Ectodermal cell (in vitro differentiated cells): ENCODE data around the gene PACSIN1.

ENCODE experiments used
- H3K27ac ChIP-seq: 2 replicates; pipeline ENCODE4 v1.7.0; 2013; ENCODE audit warnings: mild to moderate bottlenecking, low read depth, low read length; ENCODE audit not compliant: insufficient read depth, poor library complexity, severe bottlenecking
- H3K27me3 ChIP-seq: 2 replicates; pipeline ENCODE4 v1.7.0; 2013; ENCODE audit warnings: mild to moderate bottlenecking, low read length; ENCODE audit not compliant: insufficient read depth, control insufficient read depth, poor library complexity, severe bottlenecking
- H3K36me3 ChIP-seq: one replicate; pipeline ENCODE4 v1.7.0; 2013; ENCODE audit warnings: low read length; ENCODE audit not compliant: control insufficient read depth, insufficient read depth
- H3K4me1 ChIP-seq: one replicate; pipeline ENCODE4 v1.7.0; 2013; ENCODE audit warnings: low read length; ENCODE audit not compliant: control insufficient read depth, insufficient read depth
- H3K4me3 ChIP-seq: 2 replicates; pipeline ENCODE4 v1.7.0; 2013; ENCODE audit warnings: low read depth, low read length, control low read depth; ENCODE audit not compliant: insufficient read depth
- H3K9me3 ChIP-seq: 2 replicates; pipeline ENCODE4 v1.7.0; 2013; ENCODE audit warnings: mild to moderate bottlenecking, low read length, moderate library complexity; ENCODE audit not compliant: control insufficient read depth
- WGBS, 2 experiments: methylation state at CpG; one replicate each; pipeline ENCODE4 v1.1.7; 2013; ENCODE audit warnings: missing lambda C conversion rate in 2 of 2; 5-methylcytosine and 5-hydroxymethylcytosine counted together

The PACSIN1 gene

DNA sequence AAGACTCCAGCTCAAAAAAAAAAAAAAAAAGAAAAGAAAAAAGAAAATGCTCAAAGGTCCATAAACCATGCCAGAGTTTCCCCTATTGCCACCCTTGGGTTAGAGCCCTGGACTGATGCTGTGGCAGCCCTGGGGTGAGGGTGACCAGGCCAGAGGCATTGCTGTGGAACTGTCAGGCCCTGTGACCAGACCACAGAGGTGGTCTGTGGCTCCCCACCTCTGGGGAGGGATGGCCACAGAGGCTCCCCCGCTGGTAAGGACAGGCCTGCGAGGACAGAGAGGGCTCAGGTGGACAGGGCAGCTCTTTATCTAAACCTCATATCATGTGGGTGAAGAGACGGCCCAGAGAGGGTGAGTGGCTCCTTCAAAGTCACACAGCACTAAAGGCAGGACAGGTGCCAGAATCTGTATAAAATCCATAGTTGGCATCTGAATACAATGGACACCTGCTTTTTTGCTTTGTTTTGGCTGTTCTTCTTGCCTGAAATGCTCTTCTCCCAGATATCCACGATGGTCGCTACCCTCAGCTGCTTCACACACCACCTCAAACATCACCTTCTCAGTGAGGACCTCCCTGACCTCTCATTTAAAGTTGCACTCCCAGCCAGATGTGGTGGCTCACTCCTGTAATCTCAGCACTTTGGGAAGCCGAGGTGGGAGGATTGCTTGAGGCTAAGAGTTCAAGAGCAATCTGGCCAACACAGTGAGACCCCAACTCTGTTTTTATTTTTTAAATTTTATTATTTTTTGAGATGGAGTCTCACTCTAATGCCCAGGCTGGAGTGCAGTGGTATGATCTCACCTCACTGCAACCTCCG lies 112.8 kb downstream of the PACSIN1 start:
- H3K4me1 ChIP-seq: peaks cover 7% of the 10 kb centered on the region
- H3K27ac ChIP-seq: no peak overlapping the region
- H3K36me3 ChIP-seq: no peaks in the 10 kb centered on the region
- 92 to 94% methylated on average over 7 of the region's 7 CpGs for WGBS, 2 experiments
- no peaks in the 10 kb centered on the region for H3K9me3 ChIP-seq
- no peak overlapping the region for H3K4me3 ChIP-seq
- no peaks in the 10 kb centered on the region for H3K27me3 ChIP-seq

DNA sequence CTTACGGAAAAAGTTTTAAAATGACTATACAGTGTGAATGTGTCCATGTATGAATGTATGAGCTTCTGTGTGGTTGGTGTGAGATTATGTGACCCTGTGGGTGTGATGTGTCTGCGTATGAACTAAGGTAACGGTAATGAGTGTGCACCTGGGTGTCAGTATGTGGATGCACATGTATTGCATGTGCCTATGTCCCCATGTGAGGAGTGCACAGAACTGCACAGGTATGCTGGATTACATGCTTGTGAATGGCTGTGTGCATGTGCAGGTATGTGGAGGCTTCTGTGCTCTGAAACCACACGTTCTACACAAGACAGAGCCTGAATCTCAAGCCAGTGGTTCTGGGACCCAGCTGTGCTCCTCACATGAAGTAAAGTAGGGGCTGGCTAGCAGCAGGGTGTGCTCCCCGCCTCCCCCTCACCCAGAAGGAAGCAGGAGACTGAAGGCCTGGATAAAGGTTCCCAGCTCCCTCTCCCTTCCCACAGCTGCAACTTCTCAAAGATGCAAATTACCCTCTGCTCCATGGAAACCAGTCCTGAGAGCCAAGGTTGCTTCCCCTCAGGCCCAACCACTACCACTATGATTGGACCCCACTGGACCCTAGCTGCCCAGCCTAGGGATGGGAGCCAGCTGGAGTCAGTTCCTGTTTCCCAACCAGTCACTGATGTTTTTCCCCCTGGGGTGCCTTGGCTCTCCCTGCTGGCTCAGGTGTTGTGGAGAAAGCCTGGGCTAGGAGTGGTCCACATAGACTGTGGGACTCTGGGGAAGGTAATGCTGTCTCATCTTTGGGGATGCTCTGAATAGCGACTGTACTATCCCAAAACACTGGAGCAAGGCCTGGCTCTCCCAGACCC lies 115.1 kb downstream of the PACSIN1 start:
- WGBS, 2 experiments: 82 to 83% methylated on average over 6 of the region's 6 CpGs
- no peaks in the 10 kb centered on the region for H3K36me3 ChIP-seq
- no peaks in the 10 kb centered on the region for H3K9me3 ChIP-seq

DNA sequence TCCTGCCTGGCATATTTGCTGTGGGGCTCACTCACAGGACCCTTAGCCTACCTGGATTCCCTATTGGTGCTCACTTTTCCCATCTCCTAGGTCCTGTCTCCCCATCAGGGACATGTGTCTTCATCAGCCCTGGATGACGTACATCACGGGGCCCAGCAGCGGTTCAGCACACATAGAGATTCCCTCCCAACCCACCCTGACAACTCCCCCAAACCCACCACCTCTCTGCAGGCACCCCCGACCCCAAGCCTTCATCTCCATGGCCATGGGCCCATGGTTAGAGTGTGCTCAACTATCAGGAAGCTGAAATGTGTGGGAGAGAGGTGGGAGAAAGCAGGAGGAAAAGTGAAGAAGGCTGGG lies 115.7 kb downstream of the PACSIN1 start:
- no peaks in the 10 kb centered on the region for H3K9me3 ChIP-seq
- H3K4me1 ChIP-seq: peaks cover 27% of the 10 kb centered on the region
- 94 to 100% methylated on average over 4 of the region's 4 CpGs for WGBS, 2 experiments
- H3K27me3 ChIP-seq: no peaks in the 10 kb centered on the region
- H3K4me3 ChIP-seq: no peak overlapping the region
- no peaks in the 10 kb centered on the region for H3K36me3 ChIP-seq
- H3K27ac ChIP-seq: no peak overlapping the region

More for the DNA sequence above, 115.1 kb downstream of the PACSIN1 start:
- Histone ChIP-seq H3K4me3 (no peak overlapping the region), H3K27ac (no peak overlapping the region), H3K27me3 (no peaks in the 10 kb centered on the region), H3K4me1 (peaks cover 25% of the 10 kb centered on the region)

DNA sequence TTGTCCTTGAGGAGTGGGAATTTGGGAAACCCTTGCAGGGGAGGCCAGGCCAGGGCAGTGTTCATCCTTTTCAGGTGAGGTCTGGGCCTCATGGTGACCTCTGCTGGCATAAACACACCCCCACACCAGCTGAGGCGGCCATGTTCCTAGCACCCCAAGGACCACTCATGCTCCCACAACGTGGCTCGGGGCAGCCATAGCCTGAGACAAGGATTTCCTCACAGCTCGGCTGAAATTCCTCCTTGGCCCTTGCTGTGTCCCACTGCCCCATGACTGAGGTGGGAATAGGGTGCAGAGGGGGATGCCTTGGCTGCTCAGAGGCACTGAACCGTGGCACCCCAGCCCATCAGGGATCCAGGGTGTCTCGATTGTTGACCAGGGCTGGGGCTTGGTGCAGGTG lies 117.6 kb downstream of the PACSIN1 start:
- WGBS, 2 experiments: 94 to 96% methylated on average over 6 of the region's 6 CpGs

DNA sequence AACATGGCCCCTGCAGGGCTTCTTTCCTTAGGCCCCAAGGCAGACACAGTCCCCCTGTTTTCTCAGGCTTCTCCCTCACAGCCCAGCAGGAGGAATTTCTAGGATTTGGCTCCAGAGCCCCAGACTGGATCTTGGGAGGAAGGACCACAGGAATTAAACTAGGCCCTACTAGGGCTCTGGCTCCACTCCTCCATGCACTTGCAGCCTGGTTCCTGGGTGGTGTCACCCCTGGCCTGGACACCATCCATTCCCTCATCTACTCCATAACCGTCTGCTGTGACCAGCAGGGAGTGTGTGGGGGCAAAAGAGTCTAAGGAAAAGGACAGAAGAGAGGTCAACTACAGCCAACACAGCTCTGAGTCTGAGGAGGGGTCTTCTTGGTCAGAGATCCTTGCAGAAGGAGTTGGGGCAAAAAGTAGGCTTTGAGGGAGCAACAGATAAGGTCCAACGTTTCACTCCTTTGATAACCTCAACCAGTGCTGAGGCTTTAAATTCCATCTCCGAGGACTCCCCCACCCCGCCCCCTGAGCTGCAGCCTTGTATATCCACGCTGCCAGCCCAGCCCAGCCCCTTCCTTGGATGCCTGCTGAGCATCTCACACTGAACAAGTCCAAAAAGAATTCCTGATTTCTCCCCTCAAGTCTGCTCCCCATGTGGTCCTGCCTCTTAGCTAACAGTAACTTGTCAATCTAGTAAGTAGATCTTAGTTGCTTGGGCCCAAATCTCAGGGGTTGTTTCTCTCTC lies 118.2 kb downstream of the PACSIN1 start:
- 51 to 55% methylated on average over 5 of the region's 5 CpGs for WGBS, 2 experiments
- no peaks in the 10 kb centered on the region for H3K36me3 ChIP-seq
- H3K4me1 ChIP-seq: peaks cover 34% of the 10 kb centered on the region
- no peak overlapping the region for H3K27ac ChIP-seq
- no peak overlapping the region for H3K4me3 ChIP-seq
- H3K9me3 ChIP-seq: no peaks in the 10 kb centered on the region
- no peaks in the 10 kb centered on the region for H3K27me3 ChIP-seq

More for the DNA sequence above, 117.6 kb downstream of the PACSIN1 start:
- Histone ChIP-seq H3K27ac (no peak overlapping the region), H3K9me3 (no peaks in the 10 kb centered on the region), H3K4me3 (no peak overlapping the region), H3K4me1 (peaks cover 34% of the 10 kb centered on the region), H3K27me3 (no peaks in the 10 kb centered on the region), H3K36me3 (no peaks in the 10 kb centered on the region)

DNA sequence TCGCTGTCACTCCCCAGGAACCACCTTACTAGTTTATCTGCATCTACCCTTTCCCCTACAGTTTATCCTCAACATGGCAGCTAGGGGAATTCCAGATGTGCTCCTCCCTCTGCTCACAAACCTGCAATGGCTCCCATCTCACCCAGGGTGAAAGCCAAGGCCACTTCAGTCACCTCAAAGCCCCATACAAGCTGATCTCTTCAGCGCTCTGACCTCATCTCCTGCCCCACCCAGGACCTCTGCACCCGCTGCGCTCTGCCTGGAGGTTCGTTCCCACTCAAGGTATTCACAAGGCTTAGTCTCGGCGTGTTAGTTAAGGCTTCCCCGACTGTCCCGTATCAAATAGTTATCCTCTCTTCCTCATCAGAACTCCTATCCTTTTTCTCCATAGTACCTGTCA lies 118.8 kb downstream of the PACSIN1 start:
- Histone ChIP-seq H3K36me3 (no peaks in the 10 kb centered on the region), H3K4me1 (peaks cover 34% of the 10 kb centered on the region), H3K27ac (no peak overlapping the region), H3K9me3 (no peaks in the 10 kb centered on the region), H3K27me3 (no peaks in the 10 kb centered on the region), H3K4me3 (no peak overlapping the region)
- 94 to 96% methylated on average over 9 of the region's 9 CpGs for WGBS, 2 experiments
